ENCODE results near the gene CAMSAP2.

The CAMSAP2 gene, protein sequence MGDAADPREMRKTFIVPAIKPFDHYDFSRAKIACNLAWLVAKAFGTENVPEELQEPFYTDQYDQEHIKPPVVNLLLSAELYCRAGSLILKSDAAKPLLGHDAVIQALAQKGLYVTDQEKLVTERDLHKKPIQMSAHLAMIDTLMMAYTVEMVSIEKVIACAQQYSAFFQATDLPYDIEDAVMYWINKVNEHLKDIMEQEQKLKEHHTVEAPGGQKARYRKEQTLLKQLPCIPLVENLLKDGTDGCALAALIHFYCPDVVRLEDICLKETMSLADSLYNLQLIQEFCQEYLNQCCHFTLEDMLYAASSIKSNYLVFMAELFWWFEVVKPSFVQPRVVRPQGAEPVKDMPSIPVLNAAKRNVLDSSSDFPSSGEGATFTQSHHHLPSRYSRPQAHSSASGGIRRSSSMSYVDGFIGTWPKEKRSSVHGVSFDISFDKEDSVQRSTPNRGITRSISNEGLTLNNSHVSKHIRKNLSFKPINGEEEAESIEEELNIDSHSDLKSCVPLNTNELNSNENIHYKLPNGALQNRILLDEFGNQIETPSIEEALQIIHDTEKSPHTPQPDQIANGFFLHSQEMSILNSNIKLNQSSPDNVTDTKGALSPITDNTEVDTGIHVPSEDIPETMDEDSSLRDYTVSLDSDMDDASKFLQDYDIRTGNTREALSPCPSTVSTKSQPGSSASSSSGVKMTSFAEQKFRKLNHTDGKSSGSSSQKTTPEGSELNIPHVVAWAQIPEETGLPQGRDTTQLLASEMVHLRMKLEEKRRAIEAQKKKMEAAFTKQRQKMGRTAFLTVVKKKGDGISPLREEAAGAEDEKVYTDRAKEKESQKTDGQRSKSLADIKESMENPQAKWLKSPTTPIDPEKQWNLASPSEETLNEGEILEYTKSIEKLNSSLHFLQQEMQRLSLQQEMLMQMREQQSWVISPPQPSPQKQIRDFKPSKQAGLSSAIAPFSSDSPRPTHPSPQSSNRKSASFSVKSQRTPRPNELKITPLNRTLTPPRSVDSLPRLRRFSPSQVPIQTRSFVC (N-terminal part only)

DNA sequence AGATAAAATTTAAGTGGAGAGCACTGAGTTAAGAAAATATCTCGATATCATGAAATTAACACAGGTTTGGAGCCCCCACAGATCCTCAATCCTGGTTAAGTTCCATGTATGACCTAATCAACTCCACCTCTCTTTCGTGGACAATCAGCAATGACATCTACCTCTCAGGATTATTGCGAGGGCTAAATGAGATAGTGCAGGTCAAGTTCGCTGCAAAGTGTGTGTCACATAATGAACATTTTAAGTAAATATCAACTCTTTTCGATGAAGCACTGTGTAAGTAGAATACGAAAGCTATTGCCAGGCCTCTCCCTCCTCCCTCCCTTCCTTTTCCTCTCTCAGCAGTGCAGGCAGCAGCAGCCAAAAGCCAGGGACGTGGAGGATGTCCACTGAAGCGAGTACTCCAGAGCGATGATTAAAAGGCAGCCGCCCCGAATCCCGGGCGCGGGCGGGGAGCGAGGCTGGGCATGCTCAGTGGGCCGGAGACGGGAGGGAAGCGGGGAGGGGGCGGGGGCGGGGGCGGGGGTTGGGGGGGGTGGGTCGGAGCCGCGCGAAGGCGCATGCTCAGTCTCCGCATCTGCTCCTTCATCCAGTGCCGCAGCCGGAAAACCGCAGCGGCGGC lies at the start of gene CAMSAP2:
Gene CAMSAP2 (plus strand): TSS at position 567 of the 622 bp plus-strand sequence. CDS start 935 bp downstream, outside the sequence.
- H3K27ac ChIP-seq = peak within 1 kb of the TSS; percentile 88 to 97 (median 94)
- peak within 1 kb of the TSS; percentile 75 to 88 (median 84) for H3K4me3 ChIP-seq
- TF ChIP-seq Cebpa-rat (IDR thresholded peaks at IDR 0.05) = no peak
- H3K27me3 ChIP-seq = no peaks in the 10 kb centered on the region
- H4K20me1 ChIP-seq = peaks cover 5 to 33% (median 11%) of the 10 kb centered on the region in 11 experiments; a peak in 14 of 22 replicates
- no peaks in the 10 kb centered on the region for H3K36me3 ChIP-seq
- H3K9ac ChIP-seq = peak within 1 kb of the TSS; percentile 90 to 96 (median 93)
- peak within 1 kb of the TSS; percentile 85 to 96 (median 91) for H3K4me2 ChIP-seq
- H3K9me3 ChIP-seq (replicated peaks in 1 of 11) = no peaks in the 10 kb centered on the region
- H3K4me1 ChIP-seq = peaks cover 25 to 45% (median 33%) of the 10 kb centered on the region in 10 experiments

DNA sequence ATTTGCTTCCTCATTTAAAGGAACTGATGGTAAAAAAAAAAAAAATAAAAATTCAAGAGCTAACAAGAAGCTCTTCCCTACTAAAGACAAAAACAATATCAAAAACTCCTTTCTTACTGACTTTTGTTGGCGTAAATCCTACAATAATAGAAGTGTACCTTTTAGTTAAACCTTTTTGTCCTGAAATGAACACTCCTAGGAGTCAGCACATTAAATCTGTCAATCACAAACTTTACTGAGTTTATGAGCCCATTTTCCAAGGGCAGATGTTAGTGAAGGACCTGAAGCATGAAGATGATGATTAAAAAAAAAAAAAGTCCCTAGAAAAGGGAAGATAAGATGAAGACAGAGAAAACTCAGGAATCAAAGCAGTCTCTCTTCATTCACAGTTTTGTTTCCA lies 46.4 kb upstream of the CAMSAP2 start:
- TF ChIP-seq Cebpa-rat (IDR thresholded peaks at IDR 0.05) = no peak
- H3K9me3 ChIP-seq (replicated peaks in 1 of 11) = peaks cover 0 to 7% (median 0%) of the 10 kb centered on the region in 11 experiments; a peak in 2 of 22 replicates
- no peaks in the 10 kb centered on the region for H3K27me3 ChIP-seq
- H3K4me1 ChIP-seq = no peaks in the 10 kb centered on the region
- no peaks in the 10 kb centered on the region for H3K36me3 ChIP-seq
- no peaks in the 10 kb centered on the region for H4K20me1 ChIP-seq
- H3K4me3 ChIP-seq = no peak overlapping the region
- H3K4me2 ChIP-seq = no peak overlapping the region
- no peak overlapping the region for H3K27ac ChIP-seq
- H3K9ac ChIP-seq = no peak overlapping the region

DNA sequence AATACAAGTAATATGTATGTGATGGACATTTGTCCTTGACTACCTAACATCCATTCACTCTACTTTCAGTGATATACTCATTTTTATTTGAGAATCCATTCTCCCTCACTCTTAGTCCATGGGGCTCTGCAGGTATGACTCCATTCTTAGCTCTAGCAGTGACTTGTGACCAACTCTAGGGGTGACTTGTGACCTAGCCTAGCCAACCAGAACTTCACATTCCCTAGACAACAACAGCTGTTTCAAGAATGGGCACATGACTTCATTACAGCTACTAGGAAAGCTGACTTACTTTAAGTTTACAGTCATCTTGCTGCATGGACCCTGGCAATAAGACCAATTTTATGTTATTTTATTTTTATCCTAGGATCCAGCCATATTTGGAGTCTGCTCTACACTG lies 45.4 kb upstream of the CAMSAP2 start:
- Histone ChIP-seq H3K27me3 (no peaks in the 10 kb centered on the region), H3K36me3 (no peaks in the 10 kb centered on the region), H4K20me1 (no peaks in the 10 kb centered on the region), H3K4me3 (no peak overlapping the region), H3K27ac (no peak overlapping the region), H3K4me1 (no peaks in the 10 kb centered on the region), H3K4me2 (no peak overlapping the region), H3K9ac (no peak overlapping the region), H3K9me3 (replicated peaks in 1 of 11) (peaks cover 0 to 13% (median 0%) of the 10 kb centered on the region in 11 experiments; a peak in 3 of 22 replicates)
- TF ChIP-seq Cebpa-rat (IDR thresholded peaks at IDR 0.05) = no peak

DNA sequence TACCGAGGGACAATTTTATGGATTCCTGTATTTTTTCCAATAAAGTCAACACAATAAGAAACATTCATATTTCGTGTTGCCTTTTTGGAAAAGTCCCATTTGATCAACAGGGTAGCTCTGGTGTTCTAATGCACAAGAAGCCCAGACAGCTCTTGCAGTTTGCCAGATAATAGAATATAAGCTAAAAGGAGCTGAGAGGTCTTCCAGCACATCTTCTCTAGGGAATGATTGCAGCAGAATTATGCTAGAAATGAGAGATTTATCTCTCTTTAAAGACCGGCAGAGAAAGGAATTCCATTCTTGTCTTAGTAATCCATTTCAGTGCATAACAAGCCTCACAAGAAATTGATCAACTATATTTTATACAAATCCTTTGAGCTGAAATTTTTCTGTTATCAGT lies 44.0 kb upstream of the CAMSAP2 start:
- peaks cover 0 to 2% (median 0%) of the 10 kb centered on the region in 10 experiments; a peak in 1 of 20 replicates for H3K4me1 ChIP-seq
- no peaks in the 10 kb centered on the region for H4K20me1 ChIP-seq
- H3K4me3 ChIP-seq = no peak overlapping the region
- H3K4me2 ChIP-seq = no peak overlapping the region
- H3K27ac ChIP-seq = no peak overlapping the region
- no peak overlapping the region for H3K9ac ChIP-seq
- no peaks in the 10 kb centered on the region for H3K36me3 ChIP-seq
- no peak for TF ChIP-seq Cebpa-rat (IDR thresholded peaks at IDR 0.05)
- peaks cover 0 to 13% (median 0%) of the 10 kb centered on the region in 11 experiments; a peak in 3 of 22 replicates for H3K9me3 ChIP-seq (replicated peaks in 1 of 11)
- H3K27me3 ChIP-seq = no peaks in the 10 kb centered on the region

DNA sequence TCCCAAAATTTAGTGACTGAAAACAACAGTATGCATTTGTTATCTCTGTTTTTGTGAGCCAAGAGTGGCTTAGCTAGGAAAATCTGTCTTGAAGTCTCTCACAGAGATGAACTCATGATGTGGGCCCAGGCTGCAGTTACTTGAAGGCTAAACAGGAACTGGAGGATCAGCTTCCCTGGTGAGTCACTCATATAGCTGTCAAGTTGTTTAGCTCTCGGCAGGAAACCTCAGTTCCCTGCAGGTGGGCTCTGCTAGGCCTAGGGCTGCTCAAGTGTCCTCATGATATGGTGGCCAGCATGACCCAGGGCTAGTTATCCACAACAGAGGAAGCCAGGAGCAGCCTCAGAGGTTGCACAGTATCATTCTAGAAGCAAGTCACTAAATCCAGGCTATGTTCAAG lies 38.8 kb upstream of the CAMSAP2 start:
- peaks cover 0 to 13% (median 0%) of the 10 kb centered on the region in 11 experiments; a peak in 3 of 22 replicates for H3K9me3 ChIP-seq (replicated peaks in 1 of 11)
- TF ChIP-seq Cebpa-rat (IDR thresholded peaks at IDR 0.05) = no peak

DNA sequence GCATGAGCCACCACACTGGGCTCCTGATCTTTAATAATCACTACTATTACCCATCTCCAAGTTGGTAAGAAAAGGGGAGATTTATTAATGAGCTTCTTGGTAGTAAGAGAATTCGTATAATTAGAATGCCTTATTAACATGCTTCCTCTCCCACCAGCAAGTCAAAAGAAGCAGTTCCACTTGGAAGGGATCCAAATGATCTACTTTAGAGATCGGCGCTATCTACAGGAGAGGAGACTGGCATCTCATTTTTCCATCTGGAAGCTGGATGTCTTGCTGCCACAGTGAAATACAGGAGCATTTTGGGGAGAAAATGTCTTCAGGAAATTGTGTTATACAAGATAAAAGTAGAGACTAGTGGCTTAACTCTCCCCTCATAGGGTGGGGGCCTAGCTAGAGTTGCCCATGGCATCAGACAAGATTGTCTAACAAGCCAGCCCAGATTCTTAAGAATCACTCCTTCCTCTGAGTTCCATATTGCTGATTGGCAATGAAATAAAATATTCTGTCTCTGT lies 33.6 kb upstream of the CAMSAP2 start:
- Histone ChIP-seq H3K4me3 (no peak overlapping the region), H3K9ac (no peak overlapping the region), H3K27me3 (no peaks in the 10 kb centered on the region), H3K4me1 (peaks cover 0 to 2% (median under 1%) of the 10 kb centered on the region in 10 experiments; a peak in 3 of 20 replicates), H3K27ac (no peak overlapping the region), H3K4me2 (no peak overlapping the region), H3K36me3 (no peaks in the 10 kb centered on the region), H3K9me3 (replicated peaks in 1 of 11) (no peaks in the 10 kb centered on the region), H4K20me1 (no peaks in the 10 kb centered on the region)
- no peak for TF ChIP-seq Cebpa-rat (IDR thresholded peaks at IDR 0.05)

More for the DNA sequence above, 38.8 kb upstream of the CAMSAP2 start:
- Histone ChIP-seq H3K4me2 (no peak overlapping the region), H3K9ac (no peak overlapping the region), H3K4me1 (peaks cover 0 to 6% (median 4%) of the 10 kb centered on the region in 10 experiments; a peak in 3 of 20 replicates), H3K4me3 (no peak overlapping the region), H3K36me3 (no peaks in the 10 kb centered on the region), H3K27ac (no peak overlapping the region), H4K20me1 (no peaks in the 10 kb centered on the region), H3K27me3 (no peaks in the 10 kb centered on the region)

DNA sequence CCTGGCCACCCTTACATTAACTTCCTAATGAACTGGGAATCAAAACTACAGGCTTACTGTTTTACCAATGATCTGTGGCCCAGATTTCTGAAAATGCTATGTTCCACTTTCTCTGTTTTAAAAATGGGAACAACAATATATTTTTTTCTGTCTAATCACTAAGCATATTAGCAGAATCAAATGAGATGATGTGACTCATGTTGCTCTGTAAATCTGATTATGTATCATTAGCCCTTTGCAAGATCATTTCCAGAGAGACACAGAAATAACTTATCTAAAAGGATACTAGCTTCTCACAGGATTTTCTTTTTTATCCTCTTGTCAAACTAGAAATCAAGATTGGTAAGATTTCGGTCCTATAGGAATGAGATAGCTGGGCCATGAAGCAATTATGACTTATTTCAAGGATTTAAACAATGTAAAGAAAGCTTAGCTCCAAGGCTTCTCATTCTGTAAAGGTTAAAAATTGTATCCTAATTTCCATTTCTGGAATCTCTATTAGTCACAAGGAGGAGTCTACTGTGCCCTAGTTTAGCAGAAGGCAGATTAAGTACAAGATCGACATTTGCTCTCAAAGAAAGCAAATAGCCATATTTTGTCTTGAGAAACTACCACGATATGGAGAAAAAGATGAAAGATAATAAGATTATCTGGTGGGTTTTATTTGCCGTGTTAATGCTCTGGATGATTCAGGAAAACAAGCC lies 32.4 kb upstream of the CAMSAP2 start:
- H3K27me3 ChIP-seq = no peaks in the 10 kb centered on the region

DNA sequence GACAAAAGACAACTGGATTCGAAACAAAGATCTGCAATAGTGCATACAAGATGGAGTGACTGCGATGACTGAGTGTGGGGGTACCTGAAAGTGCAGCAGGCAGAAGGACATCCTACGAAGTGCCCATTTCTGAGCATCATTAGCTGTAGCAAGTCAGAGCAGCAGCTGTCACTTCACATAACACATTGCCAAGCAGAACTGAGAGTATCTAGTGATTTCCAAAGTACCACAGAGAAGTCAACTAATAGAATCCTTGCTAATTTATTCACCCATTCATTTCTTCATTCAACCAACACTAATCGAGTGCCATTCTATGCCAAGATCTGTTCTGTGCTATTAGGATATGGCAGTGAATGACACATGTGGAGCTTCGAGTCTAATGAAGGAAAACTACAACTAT lies 31.6 kb upstream of the CAMSAP2 start:
- H3K36me3 ChIP-seq = no peaks in the 10 kb centered on the region
- H3K27me3 ChIP-seq = no peaks in the 10 kb centered on the region
- H3K9me3 ChIP-seq (replicated peaks in 1 of 11) = no peaks in the 10 kb centered on the region
- no peaks in the 10 kb centered on the region for H3K4me1 ChIP-seq
- H3K4me2 ChIP-seq = no peak overlapping the region
- H3K9ac ChIP-seq = no peak overlapping the region
- H3K4me3 ChIP-seq = no peak overlapping the region
- TF ChIP-seq Cebpa-rat (IDR thresholded peaks at IDR 0.05) = no peak
- no peaks in the 10 kb centered on the region for H4K20me1 ChIP-seq
- H3K27ac ChIP-seq = no peak overlapping the region

More for the DNA sequence above, 32.4 kb upstream of the CAMSAP2 start:
- Histone ChIP-seq H3K4me1 (no peaks in the 10 kb centered on the region), H3K27ac (no peak overlapping the region), H3K9me3 (replicated peaks in 1 of 11) (no peaks in the 10 kb centered on the region), H3K36me3 (no peaks in the 10 kb centered on the region), H3K4me3 (no peak overlapping the region), H4K20me1 (no peaks in the 10 kb centered on the region), H3K4me2 (no peak overlapping the region), H3K9ac (no peak overlapping the region)
- no peak for TF ChIP-seq Cebpa-rat (IDR thresholded peaks at IDR 0.05)

Measured in BLaER1 treated with 17β-estradiol and CSF1 and Interleukin-3, amounts not matched to agents 10 nM and 100 nM (cell line).